Keratinocyte (primary cell): ENCODE measurements around the gene STK32B.

ENCODE experiments used
- CTCF ChIP-seq, 3 experiments: IDR thresholded peaks in 1 of 3; conservative IDR thresholded peaks in 1 of 3; optimal IDR thresholded peaks in 1 of 3; 2 replicates in 2 of 3; 3 replicates in 1 of 3; pipeline versions ENCODE3 to v1.5.1; 2011; ENCODE audit warnings: low read length in 3 of 3, mild to moderate bottlenecking in 3 of 3, moderate library complexity in 2 of 3, control low read depth in 1 of 3, inconsistent platforms in 1 of 3; ENCODE audit not compliant: insufficient read depth in 2 of 3; ENCODE audit errors: extremely low read depth in 1 of 3
- EZH2 ChIP-seq: IDR thresholded peaks from one replicate; pipeline ENCODE4 v1.6.1; 2012; ENCODE audit warnings: inconsistent platforms, mild to moderate bottlenecking, low read length, moderate library complexity

- TF ChIP-seq CTCF (optimal IDR thresholded peaks at IDR 0.05 in 1 of 3, IDR thresholded peaks at IDR 0.05 in 1 of 3, conservative IDR thresholded peaks at IDR 0.05 in 1 of 3; ENCODE audit: extremely low read depth in 1 of 3, insufficient read depth in 2 of 3, low read length in 3 of 3) (no peak), EZH2 (no peak)
Measured at GRCh38 chr4:5459236-5459635, 408.0 kb downstream of the STK32B start.
